Measurements from ENCODE around the gene TPM2.

Gene TPM2

DNA sequence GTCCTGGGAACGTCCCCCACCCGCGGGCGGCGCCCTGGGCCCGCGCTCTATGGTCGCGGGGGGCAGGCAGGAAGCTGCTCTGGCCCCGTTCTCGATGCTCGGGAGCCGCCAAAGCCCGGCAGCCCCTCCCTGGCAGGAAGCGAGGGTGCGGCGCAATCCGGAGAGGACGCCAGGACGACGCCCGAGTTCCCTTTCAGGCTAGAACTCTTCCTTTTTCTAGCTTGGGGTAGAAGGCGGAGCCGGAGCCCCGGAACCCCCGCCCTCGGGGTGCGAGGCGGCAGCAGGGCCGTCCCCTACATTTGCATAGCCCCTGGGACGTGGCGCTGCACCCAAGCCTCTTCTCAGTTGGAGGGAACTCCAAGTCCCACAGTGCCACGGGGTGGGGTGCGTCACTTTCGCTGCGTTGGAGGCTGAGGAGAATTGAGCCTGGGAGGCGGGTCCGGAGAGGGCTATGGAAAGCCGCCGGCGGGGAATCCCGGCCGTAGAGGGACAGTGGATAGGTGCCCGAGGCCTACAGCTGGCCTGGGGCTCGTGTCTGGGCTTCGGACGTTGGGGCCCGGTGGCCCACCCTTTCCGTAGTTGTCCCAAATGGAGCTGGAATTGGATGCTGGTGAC is 42.6 kb upstream of the TPM2 start, which contains the start of the genes CREB3 and TLN1:
Gene CREB3 (plus strand): TSS at position 482 of the 615 bp plus-strand sequence. CDS start 107 bp downstream, at position 589.
Gene TLN1 (minus strand): TSS at position 11 of the 615 bp plus-strand sequence. CDS start 6,501 bp downstream, outside the sequence.
- TF ChIP-seq, protein P1, sequence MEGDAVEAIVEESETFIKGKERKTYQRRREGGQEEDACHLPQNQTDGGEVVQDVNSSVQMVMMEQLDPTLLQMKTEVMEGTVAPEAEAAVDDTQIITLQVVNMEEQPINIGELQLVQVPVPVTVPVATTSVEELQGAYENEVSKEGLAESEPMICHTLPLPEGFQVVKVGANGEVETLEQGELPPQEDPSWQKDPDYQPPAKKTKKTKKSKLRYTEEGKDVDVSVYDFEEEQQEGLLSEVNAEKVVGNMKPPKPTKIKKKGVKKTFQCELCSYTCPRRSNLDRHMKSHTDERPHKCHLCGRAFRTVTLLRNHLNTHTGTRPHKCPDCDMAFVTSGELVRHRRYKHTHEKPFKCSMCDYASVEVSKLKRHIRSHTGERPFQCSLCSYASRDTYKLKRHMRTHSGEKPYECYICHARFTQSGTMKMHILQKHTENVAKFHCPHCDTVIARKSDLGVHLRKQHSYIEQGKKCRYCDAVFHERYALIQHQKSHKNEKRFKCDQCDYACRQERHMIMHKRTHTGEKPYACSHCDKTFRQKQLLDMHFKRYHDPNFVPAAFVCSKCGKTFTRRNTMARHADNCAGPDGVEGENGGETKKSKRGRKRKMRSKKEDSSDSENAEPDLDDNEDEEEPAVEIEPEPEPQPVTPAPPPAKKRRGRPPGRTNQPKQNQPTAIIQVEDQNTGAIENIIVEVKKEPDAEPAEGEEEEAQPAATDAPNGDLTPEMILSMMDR (IDR thresholded peaks at IDR 0.05), result peak; percentile 32; the same call in 1 of the 2 replicates

DNA sequence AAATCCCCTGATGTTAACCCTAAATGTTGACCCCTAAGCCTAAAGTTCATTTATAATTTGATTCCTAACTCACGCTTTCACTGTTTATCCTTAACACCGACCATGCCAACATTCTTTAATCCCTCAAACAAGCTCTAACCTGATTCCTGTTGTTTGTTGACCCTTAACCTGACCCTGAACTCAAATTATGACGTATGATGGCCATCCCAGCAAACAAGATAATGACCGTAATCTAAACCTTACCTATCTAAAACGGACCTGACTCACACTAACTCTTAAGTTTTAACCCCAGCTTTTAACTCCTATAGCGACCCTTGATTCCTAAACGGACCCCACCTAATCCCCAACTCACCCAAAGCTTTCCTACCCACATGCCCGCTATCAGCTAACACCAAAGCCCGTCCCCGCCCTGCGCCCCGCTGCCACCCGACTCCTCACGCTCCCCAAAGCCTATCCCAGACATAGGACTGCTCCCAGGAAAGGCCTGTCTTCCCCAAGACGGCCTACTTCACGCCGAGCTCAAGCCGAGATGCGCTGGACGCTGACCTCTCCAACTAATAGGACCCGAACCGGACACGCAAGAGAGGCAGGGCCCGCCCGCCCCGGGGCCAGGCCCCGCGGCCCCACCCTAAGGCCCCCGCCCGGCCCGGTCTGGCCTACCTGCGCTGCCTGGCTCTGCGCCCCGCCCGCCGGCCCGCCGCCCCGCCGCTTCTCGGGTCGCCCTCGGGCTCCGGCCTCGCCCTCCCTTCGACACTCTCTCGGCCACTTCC is 41.9 kb upstream of the TPM2 start:
- TF ChIP-seq, protein P1 (IDR thresholded peaks at IDR 0.05), result no peak

DNA sequence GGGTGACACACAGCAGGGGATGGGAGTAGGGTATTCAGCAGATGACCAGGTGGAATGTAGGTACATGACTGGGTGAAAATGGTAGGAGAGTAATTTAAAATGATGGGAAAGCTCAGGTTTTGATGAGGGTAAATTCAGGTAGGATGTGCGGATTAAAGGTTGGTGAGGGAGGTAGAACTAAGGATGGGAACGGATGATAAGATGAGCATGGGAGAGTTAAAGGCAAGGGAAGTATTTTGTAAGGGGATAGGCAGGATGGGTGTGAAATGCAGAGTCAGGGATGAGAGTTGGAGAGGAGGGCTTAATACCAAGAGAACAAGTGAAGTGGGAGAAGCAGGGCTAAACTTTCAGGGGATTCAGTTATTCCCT is 40.7 kb upstream of the TPM2 start:
- TF ChIP-seq, protein P1 (IDR thresholded peaks at IDR 0.05), result no peak

DNA sequence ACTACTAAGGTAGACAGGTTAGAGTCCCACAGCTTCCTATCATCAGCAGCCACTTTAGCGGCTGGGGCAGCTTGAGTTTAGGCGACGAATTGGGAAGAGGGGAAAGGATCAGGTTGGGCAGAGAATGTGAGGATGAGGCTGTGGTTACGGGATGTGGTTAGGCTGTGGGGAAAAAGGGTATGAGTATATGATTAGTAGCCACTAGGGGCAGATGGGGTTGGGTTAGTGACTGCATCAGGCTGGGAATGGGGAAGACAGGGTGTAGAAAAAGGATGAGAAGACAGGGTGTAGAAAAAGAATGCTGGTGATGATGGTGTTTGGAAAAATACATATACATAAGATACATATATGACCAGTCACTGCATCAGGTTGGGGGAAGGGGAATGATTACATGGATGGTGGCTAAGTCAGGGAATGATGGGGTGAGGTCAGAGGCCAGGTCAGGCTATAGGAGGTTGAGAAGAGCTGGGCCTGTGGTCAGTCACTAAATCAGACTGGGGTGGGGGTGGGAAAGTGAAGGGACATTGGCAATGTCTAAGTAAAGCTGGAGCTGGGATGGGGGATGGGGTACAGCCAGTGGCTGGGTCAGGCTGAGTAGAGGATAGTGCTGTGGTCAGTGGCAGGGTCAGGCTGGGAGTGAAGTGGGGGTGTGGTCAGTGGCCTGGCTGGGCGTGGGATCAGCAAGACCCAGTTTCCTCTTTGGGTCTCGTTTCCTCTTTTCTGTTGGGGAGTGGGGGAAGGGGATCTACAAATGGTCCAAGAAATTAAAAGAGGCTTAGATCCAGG is 40.2 kb upstream of the TPM2 start:
- TF ChIP-seq, protein P1 (IDR thresholded peaks at IDR 0.05), result peak; percentile 47; the same call in 1 of the 2 replicates

DNA sequence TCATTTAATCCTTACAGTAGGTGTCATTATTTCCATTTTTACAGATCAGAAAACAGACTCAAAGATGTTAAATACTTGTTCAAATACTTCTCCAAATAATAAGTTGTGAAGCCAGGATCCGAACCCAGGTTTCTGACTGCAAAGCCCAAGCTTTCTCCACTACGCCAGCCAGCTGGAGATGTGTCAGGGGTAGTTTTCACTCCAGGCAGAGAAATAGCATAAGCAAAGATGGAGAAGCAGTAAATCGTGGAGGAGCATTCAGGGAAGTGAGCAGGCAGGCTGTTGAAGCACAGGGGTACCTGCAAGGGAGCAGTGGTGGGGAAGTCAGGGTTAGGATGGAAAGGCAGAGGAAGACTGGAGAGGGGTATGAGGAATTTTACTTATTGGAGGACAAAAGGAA is 39.4 kb upstream of the TPM2 start:
- TF ChIP-seq, protein P1 (IDR thresholded peaks at IDR 0.05), result no peak

DNA sequence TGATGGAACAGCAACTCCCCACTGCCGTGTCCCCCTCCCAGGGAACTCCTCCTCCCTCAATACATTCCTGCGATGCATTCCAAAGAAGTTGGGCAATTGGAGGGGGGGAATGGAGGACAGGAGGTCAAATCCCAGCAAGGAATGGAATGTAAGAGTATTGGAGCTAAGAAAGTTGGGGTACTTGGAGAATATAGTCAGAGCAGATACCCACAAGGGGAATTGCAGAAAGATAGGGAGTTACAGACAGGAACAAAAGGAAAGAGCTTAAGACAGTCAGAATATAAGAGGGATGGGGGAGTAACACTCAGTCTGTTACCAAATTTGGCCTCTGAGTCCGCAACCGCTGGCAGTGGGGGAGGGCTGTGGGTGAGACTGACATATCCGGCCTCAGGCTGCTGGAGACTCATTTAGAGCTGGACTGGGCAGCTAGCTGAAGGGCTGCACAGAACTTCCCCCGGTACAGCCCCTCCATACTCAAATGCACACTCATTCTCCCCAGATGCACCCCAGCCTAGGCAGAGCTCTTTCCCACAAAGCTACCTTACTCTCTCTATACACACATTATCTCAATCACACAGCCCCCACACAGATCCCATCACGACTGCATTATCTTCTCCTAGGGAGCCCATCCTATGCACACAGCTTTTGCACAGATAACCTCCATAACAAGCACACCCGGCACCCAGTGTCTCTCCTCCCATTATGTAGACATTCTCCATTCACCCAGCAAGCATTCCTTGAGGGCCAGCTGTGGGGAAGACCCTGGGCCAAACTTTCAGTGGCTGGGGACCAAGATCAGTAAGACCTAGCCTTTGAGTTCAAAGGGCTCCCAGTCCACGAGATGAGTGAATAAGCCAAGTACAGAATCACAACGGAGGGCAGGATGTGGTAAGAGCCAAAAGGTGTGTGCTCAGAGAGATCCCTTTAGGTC is 38.6 kb upstream of the TPM2 start:
- TF ChIP-seq, protein P1 (IDR thresholded peaks at IDR 0.05), result no peak
